Body of pancreas (tissue), 4 donors: ENCODE data around the gene TFAP2A. TPM values are rescaled to one million over a fixed set of nuclear protein-coding genes. Genes with fewer than 3 reads are reported as not detected.
A peak's percentile ranks its signal among the peaks of the same experiment; 100 is the strongest.

ENCODE experiments used
- ATAC-seq: fragments of 150-250 bp; one replicate; pipeline ENCODE4 v1.9.1; 2016
- DNase-seq, 4 donors: peaks; one replicate each; pipeline ENCODE4 v3.0.0-alpha.2; 2019
- H3K27ac ChIP-seq, 4 donors: fragments of 200-600 bp; sonication (generic); 1 replicate in 3 of 4; 2 replicates in 1 of 4; pipeline versions ENCODE4 v1.5.1 to v1.6.1; 2016 to 2019; ENCODE audit warnings: mild to moderate bottlenecking in 1 of 4, mixed read lengths in 1 of 4, moderate library complexity in 1 of 4
- H3K27me3 ChIP-seq, 2 donors: fragments of 200-600 bp; sonication (generic); one replicate each; pipeline ENCODE4 v1.6.0; 2016; ENCODE audit warnings: mild to moderate bottlenecking in 1 of 2
- H3K36me3 ChIP-seq, 2 donors: fragments of 200-600 bp; sonication (generic); replicated peaks in 1 of 2; 2 replicates each; pipeline ENCODE4 v1.5.1; 2016; ENCODE audit warnings: low read depth in 2 of 2; ENCODE audit not compliant: insufficient read depth in 1 of 2
- H3K4me1 ChIP-seq: fragments of 200-600 bp; sonication (generic); one replicate; pipeline ENCODE4 v1.6.0; 2016
- H3K4me3 ChIP-seq, 2 donors: fragments of 200-600 bp; sonication (generic); 1 replicate in 1 of 2; 2 replicates in 1 of 2; pipeline ENCODE4 v1.5.1; 2016 to 2019
- H3K9me3 ChIP-seq, 3 donors: fragments of 200-600 bp; sonication (generic); 1 replicate in 2 of 3; 2 replicates in 1 of 3; pipeline ENCODE4 v1.5.1; 2016
- POLR2A ChIP-seq, 3 donors: fragments of 450-650 bp; IDR thresholded peaks; one replicate each; pipeline ENCODE4 v1.6.1; 2016; ENCODE audit warnings: antibody characterized with exemption in 3 of 3, mild to moderate bottlenecking in 2 of 3
- WGBS, 2 donors: methylation state at CpG; one replicate each; pipeline ENCODE4 v1.1.5; 2017; 5-methylcytosine and 5-hydroxymethylcytosine counted together
- intact Hi-C: fragments of 100-400 bp; cut with DNase I; formaldehyde crosslinking; loops from one replicate; pipeline ENCODE4 v1.15.1; 2023
- total RNA-seq, 2 donors: library from RNA; depleted of rRNA; stranded (reverse); fragments of >200 nt; gene quantifications; one replicate each; pipeline ENCODE4 v1.1.0, GENCODE V29; 2016
- TF ChIP-seq, protein P1 (sequence below), 7 experiments: fragments of 450-650 bp in 4 of 7; fragments of 200-600 bp in 3 of 7; sonication (generic) in 3 of 7; IDR thresholded peaks; one replicate each; pipeline ENCODE4 v1.5.1; 2016 to 2019; ENCODE audit warnings: antibody characterized with exemption in 7 of 7

TFAP2A gene
- total RNA-seq, 2 donors from 2014 or later, result not detected

DNA sequence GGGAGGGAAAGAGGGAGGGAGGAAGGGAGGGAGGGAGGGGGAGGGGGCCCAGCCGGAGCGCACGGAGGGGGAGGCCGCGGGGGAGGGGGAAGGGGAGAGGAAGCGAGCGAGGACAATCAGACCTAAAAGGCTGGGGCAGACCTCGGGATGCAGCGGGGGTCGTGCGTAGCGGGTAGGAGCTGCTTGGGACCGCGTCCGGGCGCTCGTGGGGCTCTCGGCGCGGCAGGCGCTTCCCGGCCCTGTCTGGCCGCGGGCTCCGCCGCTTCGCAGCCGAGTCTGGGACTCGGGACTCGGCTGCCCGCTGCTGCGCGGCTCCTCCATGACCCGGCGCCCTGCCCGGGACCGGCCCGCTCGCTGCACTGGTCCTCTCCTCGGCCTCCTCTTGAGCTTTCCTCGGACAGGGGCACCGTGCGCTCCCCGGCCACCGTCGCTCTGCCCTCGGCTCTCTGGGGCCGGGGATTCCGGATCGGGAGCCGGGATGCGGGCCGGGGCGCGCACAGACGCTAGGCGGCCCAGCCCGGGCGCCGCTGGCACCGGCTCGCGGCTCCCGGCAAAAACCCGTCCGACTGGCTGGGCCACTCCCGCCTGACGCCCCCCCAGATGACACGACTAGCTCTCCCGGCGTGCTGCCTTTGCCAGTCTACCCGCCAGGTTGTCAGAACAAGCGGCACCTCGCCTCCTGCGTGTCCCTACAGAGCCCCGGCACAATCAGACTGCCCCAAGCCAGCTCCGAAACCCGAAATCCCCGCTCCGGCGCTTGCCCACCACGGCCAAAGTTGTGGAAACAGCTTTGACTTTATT lies 2.2 kb downstream of the TFAP2A start:
- Histone ChIP-seq H3K9me3 (peaks cover 0 to 12% (median 0%) of the 10 kb centered on the region in 3 donors), H3K4me1 (peaks cover 50% of the 10 kb centered on the region), H3K36me3 (no peaks in the 10 kb centered on the region), H3K27ac (no peak overlapping the region), H3K27me3 (peaks cover 0 to 76% of the 10 kb centered on the region in 2 donors), H3K4me3 (peak overlapping the region; percentile 36 to 51)
- peak; percentile 73 for ATAC-seq
- peak; percentile 61 to 72 (median 68) for DNase-seq
- TF ChIP-seq, protein P1, sequence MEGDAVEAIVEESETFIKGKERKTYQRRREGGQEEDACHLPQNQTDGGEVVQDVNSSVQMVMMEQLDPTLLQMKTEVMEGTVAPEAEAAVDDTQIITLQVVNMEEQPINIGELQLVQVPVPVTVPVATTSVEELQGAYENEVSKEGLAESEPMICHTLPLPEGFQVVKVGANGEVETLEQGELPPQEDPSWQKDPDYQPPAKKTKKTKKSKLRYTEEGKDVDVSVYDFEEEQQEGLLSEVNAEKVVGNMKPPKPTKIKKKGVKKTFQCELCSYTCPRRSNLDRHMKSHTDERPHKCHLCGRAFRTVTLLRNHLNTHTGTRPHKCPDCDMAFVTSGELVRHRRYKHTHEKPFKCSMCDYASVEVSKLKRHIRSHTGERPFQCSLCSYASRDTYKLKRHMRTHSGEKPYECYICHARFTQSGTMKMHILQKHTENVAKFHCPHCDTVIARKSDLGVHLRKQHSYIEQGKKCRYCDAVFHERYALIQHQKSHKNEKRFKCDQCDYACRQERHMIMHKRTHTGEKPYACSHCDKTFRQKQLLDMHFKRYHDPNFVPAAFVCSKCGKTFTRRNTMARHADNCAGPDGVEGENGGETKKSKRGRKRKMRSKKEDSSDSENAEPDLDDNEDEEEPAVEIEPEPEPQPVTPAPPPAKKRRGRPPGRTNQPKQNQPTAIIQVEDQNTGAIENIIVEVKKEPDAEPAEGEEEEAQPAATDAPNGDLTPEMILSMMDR (IDR thresholded peaks at IDR 0.05), result peak in 1 of 7 experiments; percentile 20
- peak in 1 of 3 donors; percentile 45 for TF ChIP-seq POLR2A (IDR thresholded peaks at IDR 0.05)
- WGBS, 2 donors, result 1 to 2% methylated on average over 36 to 72 of the region's 82 CpGs
- intact Hi-C loops, result no loop called here

DNA sequence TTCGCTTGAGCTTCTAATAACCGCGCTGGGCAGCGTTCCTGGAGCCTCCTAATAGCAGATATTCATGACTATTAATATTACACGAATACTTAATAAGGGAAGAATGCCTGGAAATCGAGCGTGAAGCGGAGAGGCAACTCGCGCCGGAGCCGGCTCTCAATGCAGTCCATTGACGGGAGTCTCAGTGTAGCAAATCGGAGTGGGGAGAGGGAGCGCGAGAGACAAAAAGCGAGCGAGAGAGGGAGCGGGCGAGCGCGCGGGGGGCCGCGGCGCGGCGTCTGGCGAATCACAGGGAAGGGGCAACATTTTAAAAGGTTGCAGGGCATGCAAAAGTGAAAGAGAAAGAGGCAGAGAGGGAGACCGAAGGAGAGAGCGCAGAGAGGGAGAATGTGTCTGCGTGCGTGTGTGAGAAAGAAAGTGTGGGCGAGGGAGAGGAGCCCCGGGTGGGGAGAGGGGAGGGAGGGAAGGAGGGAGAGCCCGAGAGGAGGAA lies 2.9 kb downstream of the TFAP2A start:
- WGBS, 2 donors, result 1% methylated on average over 35 to 36 of the region's 36 CpGs
- intact Hi-C loops, result no loop called here

DNA sequence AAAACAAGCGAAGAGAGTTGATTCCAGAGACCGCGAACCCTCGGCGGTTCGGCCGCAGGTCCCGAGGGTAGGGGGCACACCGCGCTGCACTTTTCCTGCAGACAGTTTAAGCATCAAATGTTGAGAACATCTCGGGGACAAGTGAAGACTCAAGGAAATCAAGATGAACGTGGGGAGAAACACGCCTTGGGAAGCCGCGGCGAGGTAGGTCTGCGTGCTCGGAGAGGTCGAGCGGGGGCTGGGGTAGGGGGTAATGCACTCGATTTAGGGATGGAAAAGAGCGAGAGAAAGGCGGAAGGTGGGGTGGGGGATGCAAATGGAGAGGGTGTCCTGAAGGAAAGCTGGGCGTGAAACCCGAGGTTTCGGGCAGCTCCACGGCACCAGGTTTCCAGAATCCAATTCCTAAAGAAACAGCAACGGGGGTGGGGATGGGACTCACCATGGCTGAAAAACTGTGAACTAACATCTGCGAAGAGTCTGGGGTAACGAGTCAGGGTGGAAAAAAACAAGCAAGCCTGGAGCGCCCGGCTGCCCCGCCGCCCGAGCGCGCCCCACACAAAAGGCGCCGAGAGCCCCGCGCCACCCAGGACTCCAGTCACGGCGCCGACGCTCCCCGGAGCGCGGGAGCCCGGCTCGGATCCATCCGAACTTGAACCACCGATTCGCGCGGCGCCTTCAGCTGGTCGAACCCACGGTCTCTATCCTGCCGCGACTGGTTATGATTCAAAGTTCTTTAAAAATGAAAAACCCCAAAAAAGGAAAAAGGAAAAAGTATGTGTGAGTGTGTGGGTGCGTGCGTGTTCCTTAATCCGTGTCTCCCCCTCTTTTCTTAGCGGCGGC lies 3.5 kb downstream of the TFAP2A start:
- Histone ChIP-seq H3K4me1 (peaks cover 41% of the 10 kb centered on the region), H3K27me3 (peaks cover 0 to 63% of the 10 kb centered on the region in 2 donors), H3K36me3 (no peaks in the 10 kb centered on the region), H3K9me3 (peaks cover 0 to 12% (median 0%) of the 10 kb centered on the region in 3 donors), H3K27ac (no peak overlapping the region), H3K4me3 (peak overlapping the region; percentile 36 to 51)
- DNase-seq, result no peak
- no peak for ATAC-seq
- TF ChIP-seq, protein P1 (IDR thresholded peaks at IDR 0.05), result no peak
- TF ChIP-seq POLR2A (IDR thresholded peaks at IDR 0.05), result no peak
- 1 to 6% methylated on average over 64 to 65 of the region's 65 CpGs for WGBS, 2 donors
- intact Hi-C loops, result no loop called here

More for the DNA sequence above, 2.9 kb downstream of the TFAP2A start:
- no peaks in the 10 kb centered on the region for H3K36me3 ChIP-seq
- H3K27ac ChIP-seq, result no peak overlapping the region
- peaks cover 46% of the 10 kb centered on the region for H3K4me1 ChIP-seq
- peak; percentile 36 for ATAC-seq
- TF ChIP-seq, protein P1 (IDR thresholded peaks at IDR 0.05), result no peak
- TF ChIP-seq POLR2A (IDR thresholded peaks at IDR 0.05), result no peak
- peaks cover 0 to 12% (median 0%) of the 10 kb centered on the region in 3 donors for H3K9me3 ChIP-seq
- peak overlapping the region; percentile 36 to 51 for H3K4me3 ChIP-seq
- DNase-seq, result peak in 1 of 4 donors; percentile 39
- peaks cover 0 to 69% of the 10 kb centered on the region in 2 donors for H3K27me3 ChIP-seq

DNA sequence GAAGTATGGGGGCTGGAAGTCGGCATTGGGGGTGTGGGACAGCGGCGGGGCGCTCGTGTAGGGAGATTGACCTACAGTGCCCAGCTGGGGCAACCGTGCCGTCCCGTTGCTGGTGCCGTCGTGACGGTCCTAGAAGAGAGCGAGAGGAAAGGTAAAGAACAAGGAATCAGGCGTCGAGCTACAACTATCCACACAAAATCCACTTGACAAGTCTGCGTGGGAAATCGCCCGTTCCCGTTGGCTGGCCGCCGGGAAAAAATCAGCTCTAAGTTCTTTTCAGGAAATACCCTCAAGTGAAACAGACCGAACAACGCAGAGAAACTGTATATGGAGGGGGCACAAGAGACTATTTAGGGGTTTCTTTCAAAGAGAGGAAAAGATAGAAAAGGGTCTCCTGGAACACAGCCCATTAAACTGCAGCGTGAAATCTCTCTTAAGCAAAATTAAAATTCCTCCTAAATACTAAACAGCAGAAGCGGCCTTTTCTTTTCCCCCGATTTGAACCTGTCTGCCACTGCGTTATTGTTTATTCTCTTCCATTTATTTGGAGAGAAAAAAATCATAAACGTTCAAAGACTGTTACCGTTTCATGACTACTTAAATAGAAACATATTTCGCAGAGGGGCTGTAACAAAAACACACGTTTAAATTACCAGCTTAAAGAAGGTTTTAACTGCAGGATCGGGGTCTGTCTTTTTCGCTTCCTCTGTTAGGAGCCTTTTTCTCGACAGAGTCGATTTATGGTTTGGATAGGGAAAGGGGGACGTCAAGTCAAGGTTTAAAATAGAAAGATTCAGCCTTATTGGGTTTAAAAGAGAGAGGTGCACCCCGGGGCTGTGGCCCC lies 4.4 kb downstream of the TFAP2A start:
- intact Hi-C loops, result no loop called here
- ATAC-seq, result no peak
- no peak overlapping the region for H3K4me3 ChIP-seq
- no peak overlapping the region for H3K27ac ChIP-seq
- TF ChIP-seq, protein P1 (IDR thresholded peaks at IDR 0.05), result no peak
- TF ChIP-seq POLR2A (IDR thresholded peaks at IDR 0.05), result no peak
- H3K9me3 ChIP-seq, result peaks cover 0 to 12% (median 0%) of the 10 kb centered on the region in 3 donors
- no peaks in the 10 kb centered on the region for H3K36me3 ChIP-seq
- 8 to 14% methylated on average over 36 of the region's 36 CpGs for WGBS, 2 donors
- peaks cover 37% of the 10 kb centered on the region for H3K4me1 ChIP-seq
- DNase-seq, result no peak
- peaks cover 0 to 54% of the 10 kb centered on the region in 2 donors for H3K27me3 ChIP-seq
